ACC112 (cell line): Measurements from ENCODE around the gene TTR.

Experiments used
- H2AFZ ChIP-seq: fragments of 200-600 bp; sonication (generic); one replicate; pipeline ENCODE4 v1.6.0; 2017; ENCODE audit warnings: antibody characterized with exemption, low read length; ENCODE audit not compliant: unreplicated experiment
- H3K27ac ChIP-seq: fragments of 200-600 bp; sonication (generic); 2 replicates; pipeline ENCODE4 v1.5.1; 2014; ENCODE audit warnings: low read depth, mild to moderate bottlenecking, antibody characterized with exemption, low read length, moderate library complexity
- H3K27me3 ChIP-seq: fragments of 200-600 bp; sonication (generic); 2 replicates; pipeline ENCODE4 v1.6.1; 2014; ENCODE audit warnings: mild to moderate bottlenecking, antibody characterized with exemption, low read length, moderate library complexity, mixed read lengths; ENCODE audit not compliant: insufficient read depth
- H3K36me3 ChIP-seq: fragments of 200-600 bp; sonication (generic); 2 replicates; pipeline ENCODE4 v1.6.1; 2016; ENCODE audit warnings: mild to moderate bottlenecking, antibody characterized with exemption, low read length, moderate library complexity, mixed read lengths; ENCODE audit not compliant: insufficient read depth
- H3K4me1 ChIP-seq: fragments of 200-600 bp; sonication (generic); one replicate; pipeline ENCODE4 v1.6.1; 2016; ENCODE audit warnings: low read length, mixed read lengths; ENCODE audit not compliant: insufficient read depth, unreplicated experiment, control insufficient read depth
- H3K4me3 ChIP-seq: fragments of 200-600 bp; sonication (generic); 2 replicates; pipeline ENCODE4 v1.5.1; 2014; ENCODE audit warnings: mild to moderate bottlenecking, low read depth, low read length
- H3K79me2 ChIP-seq: fragments of 200-600 bp; sonication (generic); one replicate; pipeline ENCODE4 v1.6.0; 2016; ENCODE audit warnings: low read length; ENCODE audit not compliant: control insufficient read depth, unreplicated experiment, insufficient read depth

TTR gene

GRCh38 chr18:31591628-31592027 is at the start of gene TTR:
Gene TTR (plus strand): TSS chr18:31591877. CDS start chr18:31591903, 26 bp downstream.
- Histone ChIP-seq H3K4me3 (no peak within 1 kb of the TSS), H3K79me2 (no peaks in the 10 kb centered on the region), H3K36me3 (no peaks in the 10 kb centered on the region), H3K27ac (no peak within 1 kb of the TSS), H2AFZ (no peak within 1 kb of the TSS), H3K27me3 (peaks cover 62% of the 10 kb centered on the region), H3K4me1 (no peaks in the 10 kb centered on the region)

- H3K36me3 ChIP-seq = no peaks in the 10 kb centered on the region
- H3K4me1 ChIP-seq = no peaks in the 10 kb centered on the region
- H3K79me2 ChIP-seq = no peaks in the 10 kb centered on the region
- no peak overlapping the region for H3K27ac ChIP-seq
- no peak overlapping the region for H3K4me3 ChIP-seq
- H2AFZ ChIP-seq = no peak overlapping the region
- 0 out of 2 replicates have a peak, but pooled peaks cover 2% of the 10 kb centered on the region for H3K27me3 ChIP-seq
Measured at GRCh38 chr18:31546476-31546875, 45.2 kb upstream of the TTR start.

- Histone ChIP-seq H3K4me1 (no peaks in the 10 kb centered on the region), H2AFZ (no peak overlapping the region), H3K27ac (no peak overlapping the region)
Measured at GRCh38 chr18:31548853-31549252, 42.8 kb upstream of the TTR start.

GRCh38 chr18:31549416-31549815 is 42.3 kb upstream of the TTR start:
- no peak overlapping the region for H3K27ac ChIP-seq
- H2AFZ ChIP-seq = no peak overlapping the region
- peaks cover 14% of the 10 kb centered on the region for H3K27me3 ChIP-seq
- H3K4me1 ChIP-seq = no peaks in the 10 kb centered on the region
- H3K79me2 ChIP-seq = no peaks in the 10 kb centered on the region
- H3K4me3 ChIP-seq = no peak overlapping the region
- no peaks in the 10 kb centered on the region for H3K36me3 ChIP-seq

More at GRCh38 chr18:31548853-31549252, 42.8 kb upstream of the TTR start:
- H3K36me3 ChIP-seq = no peaks in the 10 kb centered on the region
- H3K4me3 ChIP-seq = no peak overlapping the region
- H3K27me3 ChIP-seq = peaks cover 11% of the 10 kb centered on the region
- H3K79me2 ChIP-seq = no peaks in the 10 kb centered on the region

GRCh38 chr18:31551883-31552282 is 39.8 kb upstream of the TTR start:
- Histone ChIP-seq H2AFZ (no peak overlapping the region), H3K36me3 (no peaks in the 10 kb centered on the region), H3K27me3 (peaks cover 20% of the 10 kb centered on the region), H3K27ac (no peak overlapping the region), H3K4me3 (no peak overlapping the region), H3K79me2 (no peaks in the 10 kb centered on the region), H3K4me1 (no peaks in the 10 kb centered on the region)

GRCh38 chr18:31553800-31554199 is 37.9 kb upstream of the TTR start:
- H3K27me3 ChIP-seq = peaks cover 20% of the 10 kb centered on the region
- no peak overlapping the region for H2AFZ ChIP-seq
- no peak overlapping the region for H3K27ac ChIP-seq
- no peak overlapping the region for H3K4me3 ChIP-seq
- no peaks in the 10 kb centered on the region for H3K4me1 ChIP-seq
- no peaks in the 10 kb centered on the region for H3K36me3 ChIP-seq
- no peaks in the 10 kb centered on the region for H3K79me2 ChIP-seq

- no peaks in the 10 kb centered on the region for H3K79me2 ChIP-seq
- no peaks in the 10 kb centered on the region for H3K36me3 ChIP-seq
- peaks cover 21% of the 10 kb centered on the region for H3K27me3 ChIP-seq
- no peaks in the 10 kb centered on the region for H3K4me1 ChIP-seq
- H3K4me3 ChIP-seq = no peak overlapping the region
- H2AFZ ChIP-seq = no peak overlapping the region
- no peak overlapping the region for H3K27ac ChIP-seq
Measured at GRCh38 chr18:31554776-31555175, 36.9 kb upstream of the TTR start.

- H3K79me2 ChIP-seq = no peaks in the 10 kb centered on the region
- H3K27me3 ChIP-seq = peaks cover 31% of the 10 kb centered on the region
- no peaks in the 10 kb centered on the region for H3K4me1 ChIP-seq
- H3K4me3 ChIP-seq = no peak overlapping the region
- H3K36me3 ChIP-seq = no peaks in the 10 kb centered on the region
- peak overlapping the region; percentile 70 for H2AFZ ChIP-seq
- H3K27ac ChIP-seq = no peak overlapping the region
Measured at GRCh38 chr18:31555971-31556747, 35.5 kb upstream of the TTR start.

- Histone ChIP-seq H3K27me3 (peaks cover 36% of the 10 kb centered on the region), H3K4me1 (no peaks in the 10 kb centered on the region), H3K79me2 (no peaks in the 10 kb centered on the region), H3K4me3 (no peak overlapping the region), H3K36me3 (no peaks in the 10 kb centered on the region), H3K27ac (no peak overlapping the region), H2AFZ (no peak overlapping the region)
Measured at GRCh38 chr18:31557446-31557845, 34.2 kb upstream of the TTR start.

- no peaks in the 10 kb centered on the region for H3K36me3 ChIP-seq
- H3K79me2 ChIP-seq = no peaks in the 10 kb centered on the region
- H2AFZ ChIP-seq = no peak overlapping the region
- no peak overlapping the region for H3K27ac ChIP-seq
- H3K4me3 ChIP-seq = no peak overlapping the region
- peaks cover 38% of the 10 kb centered on the region for H3K27me3 ChIP-seq
- no peaks in the 10 kb centered on the region for H3K4me1 ChIP-seq
Measured at GRCh38 chr18:31558567-31558966, 33.1 kb upstream of the TTR start.

- H3K79me2 ChIP-seq = no peaks in the 10 kb centered on the region
- H3K27me3 ChIP-seq = peaks cover 51% of the 10 kb centered on the region
- H3K4me1 ChIP-seq = no peaks in the 10 kb centered on the region
Measured at GRCh38 chr18:31562726-31563125, 29.0 kb upstream of the TTR start.

More at GRCh38 chr18:31562726-31563125, 29.0 kb upstream of the TTR start:
- Histone ChIP-seq H3K36me3 (no peaks in the 10 kb centered on the region), H3K27ac (no peak overlapping the region), H2AFZ (no peak overlapping the region), H3K4me3 (no peak overlapping the region)
